DND-41 (cell line): ENCODE results near the gene HBG1.
"Not testable (repeated sequence)": the region's sequence is repeated elsewhere in the genome, so short reads cannot be mapped to it uniquely, and the experiment has no call there.

Source experiments
- ATAC-seq: fragments of 200-7000 bp; cut with Tn5 transposase; 3 replicates; pipeline ENCODE4 v1.9.1; 2021; ENCODE audit warnings: low read depth; ENCODE audit not compliant: insufficient read depth
- DNase-seq: peaks from one replicate; pipeline ENCODE4 v3.0.0-alpha.2; 2020
- H2AFZ ChIP-seq: 2 replicates; pipeline ENCODE4 v1.6.0; 2012; ENCODE audit warnings: low read depth, low read length
- H3K27ac ChIP-seq: 2 replicates; pipeline ENCODE4 v1.5.1; 2012; ENCODE audit warnings: low read length, inconsistent platforms
- H3K27me3 ChIP-seq: fragments of 200-600 bp; sonication (generic); 2 replicates; pipeline ENCODE4 v1.6.0; 2012; ENCODE audit warnings: low read length, mild to moderate bottlenecking, inconsistent platforms; ENCODE audit not compliant: insufficient read depth, poor library complexity
- H3K36me3 ChIP-seq: 2 replicates; pipeline ENCODE4 v1.5.1; 2012; ENCODE audit warnings: low read length, inconsistent platforms; ENCODE audit not compliant: insufficient read depth
- H3K4me1 ChIP-seq: 2 replicates; pipeline ENCODE4 v1.5.1; 2012; ENCODE audit warnings: mild to moderate bottlenecking, low read length; ENCODE audit not compliant: insufficient read depth
- H3K4me2 ChIP-seq: 2 replicates; pipeline ENCODE4 v1.6.0; 2012; ENCODE audit warnings: mild to moderate bottlenecking, moderate library complexity, low read length, inconsistent platforms; ENCODE audit not compliant: insufficient read depth
- H3K4me3 ChIP-seq, 2 experiments: fragments of 200-600 bp in 1 of 2; shearing (Covaris generic) in 1 of 2; 2 replicates each; pipeline ENCODE4 v1.5.1; 2012 to 2016; ENCODE audit warnings: inconsistent platforms in 2 of 2, low read length in 2 of 2, mild to moderate bottlenecking in 2 of 2, low read depth in 1 of 2, moderate library complexity in 1 of 2
- H3K79me2 ChIP-seq: 2 replicates; pipeline ENCODE4 v1.6.0; 2012; ENCODE audit warnings: low read length, inconsistent platforms; ENCODE audit not compliant: insufficient read depth
- H3K9ac ChIP-seq: 2 replicates; pipeline ENCODE4 v1.6.0; 2012; ENCODE audit warnings: low read depth, mild to moderate bottlenecking, inconsistent platforms, low read length, moderate library complexity
- H3K9me3 ChIP-seq: 2 replicates; pipeline ENCODE4 v1.5.1; 2012; ENCODE audit warnings: low read length, moderate library complexity, mild to moderate bottlenecking, inconsistent platforms; ENCODE audit not compliant: insufficient read depth, severe bottlenecking
- H4K20me1 ChIP-seq: 2 replicates; pipeline ENCODE4 v1.6.0; 2012; ENCODE audit warnings: low read length; ENCODE audit not compliant: insufficient read depth
- EZH2 ChIP-seq: IDR thresholded peaks from 3 replicates; pipeline ENCODE4 v1.6.1; 2012; ENCODE audit warnings: borderline replicate concordance, low read depth, mild to moderate bottlenecking, moderate library complexity, low read length, inconsistent platforms; ENCODE audit not compliant: severe bottlenecking
- TF ChIP-seq, protein P1 (sequence below): IDR thresholded peaks from 2 replicates; pipeline ENCODE4 v1.5.1; 2012; ENCODE audit warnings: borderline replicate concordance, low read length, moderate library complexity, mild to moderate bottlenecking; ENCODE audit not compliant: poor library complexity, severe bottlenecking; ENCODE audit errors: extremely low read depth

HBG1 gene

GRCh38 chr11:5257296-5257695, 7.6 kb upstream of the HBG1 start:
- Histone ChIP-seq H3K27ac (no peak overlapping the region), H3K4me2 (no peak overlapping the region), H3K4me3 (no peak overlapping the region), H3K36me3 (no peaks in the 10 kb centered on the region), H3K79me2 (no peaks in the 10 kb centered on the region), H3K9ac (no peak overlapping the region), H3K27me3 (no peaks in the 10 kb centered on the region), H4K20me1 (no peaks in the 10 kb centered on the region), H2AFZ (no peak overlapping the region), H3K4me1 (no peaks in the 10 kb centered on the region), H3K9me3 (no peaks in the 10 kb centered on the region)
- ATAC-seq (no peak), DNase-seq (no peak)
- TF ChIP-seq EZH2: no peak
- TF ChIP-seq, protein P1, sequence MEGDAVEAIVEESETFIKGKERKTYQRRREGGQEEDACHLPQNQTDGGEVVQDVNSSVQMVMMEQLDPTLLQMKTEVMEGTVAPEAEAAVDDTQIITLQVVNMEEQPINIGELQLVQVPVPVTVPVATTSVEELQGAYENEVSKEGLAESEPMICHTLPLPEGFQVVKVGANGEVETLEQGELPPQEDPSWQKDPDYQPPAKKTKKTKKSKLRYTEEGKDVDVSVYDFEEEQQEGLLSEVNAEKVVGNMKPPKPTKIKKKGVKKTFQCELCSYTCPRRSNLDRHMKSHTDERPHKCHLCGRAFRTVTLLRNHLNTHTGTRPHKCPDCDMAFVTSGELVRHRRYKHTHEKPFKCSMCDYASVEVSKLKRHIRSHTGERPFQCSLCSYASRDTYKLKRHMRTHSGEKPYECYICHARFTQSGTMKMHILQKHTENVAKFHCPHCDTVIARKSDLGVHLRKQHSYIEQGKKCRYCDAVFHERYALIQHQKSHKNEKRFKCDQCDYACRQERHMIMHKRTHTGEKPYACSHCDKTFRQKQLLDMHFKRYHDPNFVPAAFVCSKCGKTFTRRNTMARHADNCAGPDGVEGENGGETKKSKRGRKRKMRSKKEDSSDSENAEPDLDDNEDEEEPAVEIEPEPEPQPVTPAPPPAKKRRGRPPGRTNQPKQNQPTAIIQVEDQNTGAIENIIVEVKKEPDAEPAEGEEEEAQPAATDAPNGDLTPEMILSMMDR: no peak

- H3K4me1 ChIP-seq, H3K9ac ChIP-seq, H3K4me3 ChIP-seq, H3K36me3 ChIP-seq, H3K9me3 ChIP-seq, H3K27ac ChIP-seq, DNase-seq, H3K27me3 ChIP-seq, H3K4me2 ChIP-seq, H4K20me1 ChIP-seq, H2AFZ ChIP-seq, ATAC-seq, H3K79me2 ChIP-seq: not testable (repeated sequence)
Observed at GRCh38 chr11:5254646-5255413, 5.2 kb upstream of the HBG1 start, which contains the start of gene HBG2. Gene HBG2, minus strand, starts transcription at chr11:5254781. Its CDS starts 53 bp downstream, at chr11:5254728.

- H3K79me2 ChIP-seq, H2AFZ ChIP-seq, ATAC-seq, H4K20me1 ChIP-seq, H3K4me2 ChIP-seq, H3K27ac ChIP-seq, DNase-seq, H3K36me3 ChIP-seq, H3K4me3 ChIP-seq, H3K9me3 ChIP-seq, H3K4me1 ChIP-seq, H3K9ac ChIP-seq, H3K27me3 ChIP-seq: not testable (repeated sequence)
Observed at GRCh38 chr11:5254023-5254422, 4.4 kb upstream of the HBG1 start.

DNA sequence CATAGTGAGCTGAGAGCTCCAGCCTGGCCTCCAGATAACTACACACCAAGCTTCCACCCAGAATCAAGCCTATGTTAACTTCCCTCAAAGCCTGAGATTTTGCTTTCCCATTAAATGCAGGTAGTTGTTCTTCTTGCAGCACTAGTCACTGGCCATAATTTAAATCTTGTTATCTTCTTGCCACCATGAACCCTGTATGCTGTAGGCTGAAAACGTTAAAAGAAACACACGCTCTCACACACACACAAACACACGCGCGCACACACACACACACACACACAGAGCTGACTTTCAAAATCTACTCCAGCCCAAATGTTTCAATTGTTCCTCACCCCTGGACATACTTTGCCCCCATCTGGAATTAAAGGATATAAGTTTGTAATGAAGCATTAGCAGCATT, 3.8 kb upstream of the HBG1 start:
- not testable (repeated sequence) for H4K20me1 ChIP-seq, H3K4me2 ChIP-seq, H3K36me3 ChIP-seq, H3K4me3 ChIP-seq, H3K27me3 ChIP-seq, H3K9me3 ChIP-seq, H3K9ac ChIP-seq, H3K79me2 ChIP-seq, H3K4me1 ChIP-seq, ATAC-seq, DNase-seq, H2AFZ ChIP-seq, H3K27ac ChIP-seq

DNA sequence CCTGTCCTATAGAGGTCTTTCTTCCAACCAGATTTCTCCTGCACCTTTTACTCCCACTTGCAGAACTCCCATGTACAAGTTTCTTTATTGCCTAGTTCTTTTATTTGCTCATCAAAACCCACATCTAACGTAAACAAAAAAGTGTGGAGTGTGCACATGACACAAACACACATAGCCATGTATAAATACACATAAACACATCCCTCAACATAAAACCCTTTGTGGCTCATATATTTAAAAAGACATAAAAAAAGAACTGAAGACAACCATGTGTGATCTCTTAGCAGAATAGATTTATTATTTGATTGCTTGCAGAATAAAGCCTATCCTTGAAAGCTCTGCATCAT, 3.2 kb upstream of the HBG1 start:
- TF ChIP-seq, protein P1: no peak
- no peak for TF ChIP-seq EZH2
- Histone ChIP-seq H3K9me3 (no peaks in the 10 kb centered on the region), H3K4me1 (no peaks in the 10 kb centered on the region), H3K27ac (no peak overlapping the region), H3K36me3 (no peaks in the 10 kb centered on the region), H3K27me3 (no peaks in the 10 kb centered on the region), H3K79me2 (no peaks in the 10 kb centered on the region), H4K20me1 (no peaks in the 10 kb centered on the region), H2AFZ (no peak overlapping the region), H3K4me3 (no peak overlapping the region), H3K9ac (no peak overlapping the region), H3K4me2 (no peak overlapping the region)
- ATAC-seq (no peak), DNase-seq (no peak)
